Kidney tubule cell (primary cell): Measurements from ENCODE around the gene PIGBOS1.
"Not testable (repeated sequence)": the region's sequence is repeated elsewhere in the genome, so short reads cannot be mapped to it uniquely, and the experiment has no call there.

ENCODE experiments used
- DNase-seq: peaks from one replicate; pipeline ENCODE4 v3.0.0-alpha.2; 2018; ENCODE audit warnings: low spot score

Gene PIGBOS1

DNA sequence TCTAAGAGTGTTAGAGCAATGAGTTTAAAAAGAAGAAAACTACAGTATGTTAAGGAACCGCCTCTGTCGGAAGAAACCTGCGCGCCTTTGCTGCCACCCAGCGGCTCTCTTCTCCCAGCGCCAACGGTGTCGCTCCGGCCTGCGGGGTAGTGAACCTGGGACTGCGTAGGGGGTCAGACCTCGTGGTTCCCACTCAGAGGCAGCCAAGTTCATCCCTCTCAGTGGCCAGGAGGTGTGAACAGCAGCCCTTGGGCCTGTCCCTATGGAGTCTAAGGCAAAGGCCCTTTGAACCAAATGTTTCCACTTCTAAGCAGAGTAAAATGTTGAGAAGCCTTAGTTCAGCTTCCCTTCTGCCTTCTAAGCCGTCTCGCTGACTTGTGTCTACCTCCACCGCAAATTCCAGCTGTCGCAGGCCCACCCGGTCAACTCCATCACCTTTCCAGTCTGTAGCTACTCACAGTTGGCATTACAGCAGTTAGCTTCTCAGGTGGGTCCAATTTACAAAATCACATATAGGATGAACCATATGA lies 28.3 kb downstream of the PIGBOS1 start:
- DNase-seq: peak; percentile 83

DNA sequence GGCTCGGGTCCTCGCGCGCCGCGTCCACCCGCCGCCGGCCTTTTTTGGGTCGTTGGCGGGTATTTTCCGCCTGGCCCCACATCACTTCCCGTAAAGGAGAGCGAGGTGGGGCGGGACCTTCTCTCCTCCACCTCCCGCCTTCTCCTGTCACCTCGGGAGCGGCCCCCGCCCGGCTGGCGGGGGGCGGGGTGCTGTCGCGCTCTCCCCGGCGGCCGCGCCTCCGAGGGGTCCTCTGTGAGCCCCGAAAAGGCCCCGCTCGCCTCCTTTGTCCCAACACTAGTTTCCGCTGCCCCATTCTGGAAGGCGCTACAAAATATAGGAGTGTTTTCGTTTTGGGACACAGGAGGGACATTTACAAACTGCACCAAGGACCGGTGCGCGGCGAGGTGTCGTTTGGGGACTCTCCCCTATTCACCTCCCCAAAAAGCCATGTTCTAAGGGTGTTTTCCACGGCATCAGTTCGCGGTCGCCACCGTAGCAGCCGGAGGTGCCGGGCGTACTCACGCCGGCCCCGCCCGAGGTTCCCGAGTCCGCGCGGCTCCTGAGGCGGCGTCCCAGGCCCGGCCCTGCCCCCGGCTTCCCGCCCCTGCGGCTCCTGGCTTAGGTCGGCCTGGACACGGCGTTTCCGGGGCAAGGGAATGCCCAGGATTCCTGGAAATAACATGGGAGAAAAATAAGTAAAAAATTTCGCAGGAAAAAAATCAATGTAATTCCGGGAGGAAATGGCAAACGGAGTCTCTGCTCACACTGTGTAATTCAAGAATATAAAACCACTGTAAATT lies 29.0 kb downstream of the PIGBOS1 start, which contains the start of gene RAB27A:
RAB27A (minus strand) TSS at position 68 of the 782 bp plus-strand sequence. CDS start 54,879 bp downstream, outside the sequence.
- DNase-seq: peak; percentile 87

DNA sequence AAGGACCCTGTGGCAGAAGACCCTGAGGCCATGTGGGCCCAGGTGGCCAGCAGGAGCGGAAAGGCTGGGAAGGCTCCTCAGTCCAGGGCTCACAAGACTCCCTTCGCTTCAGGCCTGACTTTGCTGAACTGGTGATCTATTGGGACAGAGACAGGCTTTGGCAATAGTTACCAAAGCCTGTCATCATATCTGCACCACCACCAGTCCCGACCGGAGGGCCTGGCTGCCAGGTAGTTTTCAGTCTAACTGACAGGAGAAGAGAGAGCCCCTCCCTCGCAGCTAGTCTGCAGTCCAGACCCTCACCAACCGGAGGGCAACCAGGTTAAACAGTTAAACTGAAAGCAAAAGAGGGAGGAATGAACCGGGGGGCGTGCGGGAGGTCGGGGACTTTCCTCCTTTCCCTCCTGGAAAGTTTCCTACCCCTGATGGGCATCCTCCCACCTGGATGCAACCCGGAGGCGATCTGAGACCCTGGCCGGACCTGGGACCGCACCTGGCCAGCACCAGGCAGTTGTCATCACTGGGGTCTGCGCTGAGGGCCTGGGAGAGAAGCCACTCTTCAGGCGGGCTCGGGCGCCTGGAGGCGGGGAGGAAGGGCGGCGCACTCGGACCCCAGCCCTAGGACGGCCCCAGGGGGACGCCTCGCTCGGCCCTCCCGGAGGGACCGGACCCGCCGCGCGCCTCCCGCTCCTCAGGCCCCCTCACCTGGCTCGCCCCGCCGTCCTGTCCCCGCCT lies 29.7 kb downstream of the PIGBOS1 start:
- peak; percentile 30 for DNase-seq

DNA sequence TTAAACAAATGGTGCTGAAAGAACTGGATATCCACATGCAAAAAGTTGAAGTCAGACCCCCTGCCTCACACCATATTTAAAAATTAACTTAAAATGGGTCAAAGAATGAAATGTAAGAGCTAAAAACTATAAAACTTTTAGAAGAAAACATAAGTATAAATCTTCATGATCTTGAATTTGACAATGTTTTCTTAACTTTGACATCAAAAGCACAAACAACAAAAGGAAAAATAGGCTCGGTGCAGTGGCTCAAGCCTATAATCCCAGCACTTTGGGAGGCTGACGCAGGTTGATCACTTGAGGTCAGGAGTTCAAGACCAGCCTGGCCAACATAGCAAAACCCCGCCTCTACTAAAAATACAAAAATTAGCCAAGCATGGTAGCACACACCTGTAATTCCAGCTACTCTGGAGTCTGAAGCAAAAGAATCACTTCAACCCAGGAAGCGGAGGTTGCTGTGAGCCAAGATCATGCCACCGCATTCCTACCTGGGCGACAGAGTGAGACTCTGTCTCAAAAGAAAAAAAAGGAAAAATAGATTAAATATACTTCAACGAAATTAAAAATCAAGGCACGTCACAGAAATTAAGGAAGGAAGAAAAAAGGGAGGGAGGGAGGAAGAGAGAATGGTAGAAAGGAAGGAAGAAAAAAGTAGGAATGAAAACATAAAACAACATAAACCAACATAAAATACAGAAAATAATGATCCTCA lies 30.8 kb downstream of the PIGBOS1 start:
- peak; percentile 39 for DNase-seq

DNA sequence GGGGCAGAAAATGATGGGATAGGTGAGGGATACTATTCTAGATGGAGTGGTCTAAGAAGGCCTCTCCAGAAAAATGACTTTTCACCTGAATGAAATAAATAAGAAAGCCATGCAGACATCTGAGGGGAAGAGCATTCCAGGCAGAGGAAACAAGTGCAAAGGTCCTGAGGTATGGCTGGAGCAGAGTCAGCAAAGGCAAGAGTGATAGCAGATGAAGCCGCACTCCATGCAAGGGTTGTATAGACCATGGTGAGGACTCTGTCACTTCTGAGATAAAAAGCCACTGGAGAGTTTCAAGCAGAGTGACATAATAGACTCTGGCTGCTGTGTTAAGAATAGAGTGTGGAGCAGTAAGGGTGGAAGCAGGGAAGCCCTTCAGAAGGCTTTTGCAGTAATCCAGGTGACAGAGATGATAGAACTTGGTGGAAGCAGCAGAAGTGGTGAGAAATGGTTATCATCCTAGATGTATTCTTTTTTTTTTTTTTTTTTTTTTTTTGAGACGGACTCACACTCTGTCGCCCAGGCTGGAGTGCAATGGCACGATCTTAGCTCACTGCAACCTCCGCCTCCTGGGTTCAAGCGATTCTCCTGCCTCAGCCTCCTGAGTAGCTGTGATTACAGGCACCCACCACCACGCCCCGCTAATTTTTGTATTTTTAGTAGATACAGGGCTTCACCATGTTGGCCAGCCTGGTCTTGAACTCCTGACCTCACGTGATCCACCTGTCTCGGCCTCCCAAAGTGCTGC lies 32.3 kb downstream of the PIGBOS1 start:
- not testable (repeated sequence) for DNase-seq

DNA sequence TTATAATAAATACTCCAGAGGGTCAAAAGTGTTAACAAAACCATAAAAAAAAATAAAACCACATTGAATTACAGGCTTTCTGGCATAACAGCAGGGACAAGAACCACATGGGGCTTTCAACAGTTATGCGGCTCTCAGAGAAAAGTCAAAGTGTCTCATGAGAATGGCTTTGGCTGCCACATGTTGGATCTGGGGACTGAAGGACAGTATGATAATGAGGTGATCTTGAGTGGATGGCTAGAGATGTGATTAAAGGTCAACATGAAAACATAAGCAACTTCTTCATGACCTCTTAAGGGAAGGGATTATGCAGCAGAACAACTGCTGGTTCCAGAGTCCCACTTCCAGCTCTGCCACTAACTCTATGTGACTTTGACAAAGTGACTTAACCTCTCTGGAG lies 34.5 kb downstream of the PIGBOS1 start:
- DNase-seq: no peak

DNA sequence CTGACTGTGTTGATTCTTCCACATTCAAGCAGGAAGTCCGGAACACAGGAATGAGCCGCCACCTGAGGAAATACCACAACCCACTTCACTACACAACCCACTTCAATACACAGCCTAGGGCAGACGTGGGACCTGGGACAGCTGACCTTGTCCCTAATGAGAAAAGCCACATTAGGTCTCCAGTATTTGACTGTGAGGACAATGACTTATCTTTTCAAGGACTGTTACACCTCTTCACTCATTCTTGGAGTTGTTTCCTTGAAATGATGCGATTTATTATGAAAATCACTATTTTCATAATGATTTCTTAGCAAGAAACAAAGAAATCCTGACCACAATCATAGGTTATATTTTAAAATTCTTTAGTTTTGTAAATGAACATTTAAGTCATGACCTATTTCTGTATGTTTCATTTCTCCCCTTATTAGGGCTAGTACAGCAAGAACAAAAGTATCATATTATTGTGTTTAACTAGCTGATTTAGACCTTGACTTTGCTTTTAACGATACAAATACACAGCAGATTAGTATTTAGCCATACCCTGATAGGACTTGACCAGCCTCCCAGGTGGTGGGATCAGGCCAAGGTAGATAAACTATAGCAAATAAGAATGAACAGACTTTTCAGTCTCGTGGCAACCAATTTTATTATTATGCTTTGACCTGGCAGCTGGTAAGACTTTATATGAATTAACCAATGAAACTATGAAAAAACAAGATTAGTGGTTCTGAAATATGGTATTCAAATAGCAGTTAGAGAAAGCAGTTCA lies 35.4 kb downstream of the PIGBOS1 start:
- DNase-seq: no peak

DNA sequence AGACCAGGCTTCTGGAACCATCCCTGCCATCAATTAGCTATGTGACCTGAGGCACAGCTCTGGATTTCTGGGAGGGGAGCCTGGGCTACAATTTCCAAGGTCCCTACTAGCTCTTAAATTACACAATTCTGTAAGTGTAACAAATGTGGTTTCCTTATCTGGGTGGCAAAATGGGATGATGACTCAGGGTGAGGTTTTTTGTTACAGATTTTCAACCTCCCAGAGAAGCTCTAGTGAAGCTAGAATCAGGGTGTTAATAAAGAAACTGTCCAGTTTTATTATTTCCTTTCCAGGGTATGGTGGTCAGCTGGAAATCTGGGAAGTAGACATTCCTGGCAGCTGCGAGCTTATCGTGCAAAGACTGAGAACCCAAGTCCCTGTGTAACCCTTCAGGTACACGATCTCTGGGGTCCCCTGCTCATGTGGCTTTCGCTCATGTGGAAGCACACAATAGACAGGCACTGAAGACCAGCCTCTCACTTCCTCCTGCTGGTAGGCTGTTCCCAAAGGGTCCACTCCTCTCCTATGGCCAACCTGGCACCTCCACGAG lies 36.6 kb downstream of the PIGBOS1 start:
- peak; percentile 69 for DNase-seq

DNA sequence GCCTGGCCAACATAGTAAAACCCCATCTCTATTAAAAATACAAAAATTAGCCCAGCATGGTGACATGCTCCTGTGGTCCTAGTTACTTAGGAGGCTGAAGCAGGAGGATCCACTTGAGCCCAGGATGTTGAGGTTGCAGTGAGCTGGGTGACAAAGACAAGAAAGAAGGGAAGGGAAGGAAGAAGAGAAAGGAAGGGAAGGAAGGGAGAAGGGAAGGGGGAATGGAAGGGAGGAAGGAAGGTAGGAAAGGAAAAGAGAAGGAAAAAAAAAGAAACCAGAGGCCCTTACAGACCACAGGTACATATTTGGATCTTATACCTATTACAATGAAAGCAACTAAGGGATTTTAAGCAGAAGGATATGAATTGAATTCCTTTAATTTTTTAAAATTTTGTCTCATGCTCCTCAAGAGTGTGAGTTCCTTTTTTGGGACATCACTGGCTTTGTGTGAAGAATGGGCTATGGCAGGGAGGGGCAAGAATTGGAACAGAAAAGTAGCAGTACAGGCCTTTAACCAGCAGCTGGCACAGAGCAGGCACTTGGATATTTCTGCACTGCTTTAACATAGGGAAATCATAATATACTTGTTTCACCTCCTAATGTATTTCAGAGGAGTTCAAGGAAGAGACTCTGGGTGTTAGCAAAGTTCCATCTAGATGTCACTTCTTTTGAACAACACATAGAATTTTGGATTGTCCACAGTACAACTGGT lies 37.2 kb downstream of the PIGBOS1 start:
- DNase-seq: no peak

DNA sequence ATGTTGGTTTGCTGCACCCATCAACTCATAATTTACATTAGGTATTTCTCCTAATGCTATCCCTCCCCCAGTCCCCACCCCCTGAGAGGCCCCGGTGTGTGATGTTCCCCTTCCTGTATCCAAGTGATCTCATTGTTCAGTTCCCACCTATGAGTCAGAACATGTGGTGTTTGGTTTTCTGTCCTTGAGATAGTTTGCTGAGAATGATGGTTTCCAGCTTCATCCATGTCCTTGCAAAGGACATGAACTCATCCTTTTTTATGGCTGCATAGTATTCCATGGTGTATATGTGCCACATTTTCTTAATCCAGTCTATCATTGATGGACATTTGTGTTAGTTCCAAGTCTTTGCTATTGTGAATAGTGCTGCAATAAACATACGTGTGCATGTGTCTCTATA lies 38.3 kb downstream of the PIGBOS1 start:
- peak; percentile 33 for DNase-seq

DNA sequence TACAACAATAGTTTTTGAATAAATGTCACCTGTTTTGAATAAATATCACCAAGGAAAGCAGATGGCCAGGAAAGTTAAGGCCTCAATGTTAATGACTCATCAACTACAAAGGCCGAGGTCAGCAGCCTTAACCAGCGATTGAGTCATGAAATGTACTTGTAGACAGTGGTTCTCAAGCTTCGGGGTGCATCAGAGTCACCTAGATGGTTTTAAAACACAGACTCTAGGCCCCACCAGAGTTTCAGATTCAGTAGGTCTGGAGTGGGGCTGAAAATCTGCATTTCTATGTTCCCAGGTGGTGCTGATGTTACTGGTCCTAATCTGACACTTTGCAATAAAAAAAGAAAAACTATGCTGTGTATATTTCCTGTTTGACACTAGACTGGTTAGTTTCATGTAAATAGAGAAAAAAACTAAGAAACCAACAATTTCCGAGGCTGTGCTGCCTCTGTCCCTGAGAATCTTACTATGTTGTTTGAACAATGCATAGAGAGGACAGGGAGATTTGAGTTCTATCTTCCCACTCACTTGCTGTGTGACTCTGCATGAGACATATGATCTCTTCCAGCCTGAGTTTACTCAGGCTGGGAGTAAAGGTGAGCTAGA lies 39.1 kb downstream of the PIGBOS1 start:
- DNase-seq: peak; percentile 87

DNA sequence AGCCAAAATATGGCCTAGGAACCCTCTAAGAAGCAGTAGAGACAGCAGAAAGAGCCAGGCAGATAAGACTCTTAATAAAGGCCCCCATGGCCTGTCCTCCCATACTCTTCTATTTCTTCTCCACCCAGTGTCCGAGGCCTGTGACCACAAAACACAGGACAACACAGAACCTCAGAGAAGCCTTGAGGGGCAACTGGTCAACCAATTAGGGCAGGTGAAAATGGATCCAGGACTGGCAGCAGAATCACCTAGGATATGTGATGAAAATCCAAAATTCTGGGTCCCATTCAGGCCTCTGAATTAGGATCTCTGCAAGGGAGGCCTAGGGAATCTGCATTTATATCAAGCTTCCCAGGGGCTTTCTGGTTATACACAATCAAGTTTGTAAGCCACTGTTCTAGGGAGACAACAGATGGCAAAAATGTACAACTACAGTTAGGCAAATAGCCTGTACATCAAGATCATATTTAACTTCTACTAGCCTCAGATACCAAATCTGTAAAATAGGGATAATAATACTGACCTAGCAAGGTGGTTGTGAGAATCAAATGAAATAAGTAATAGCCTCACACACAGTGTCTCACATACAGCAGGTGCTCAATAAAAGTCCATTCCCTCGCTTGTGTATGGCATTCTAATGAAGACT lies 39.7 kb downstream of the PIGBOS1 start:
- DNase-seq: no peak

DNA sequence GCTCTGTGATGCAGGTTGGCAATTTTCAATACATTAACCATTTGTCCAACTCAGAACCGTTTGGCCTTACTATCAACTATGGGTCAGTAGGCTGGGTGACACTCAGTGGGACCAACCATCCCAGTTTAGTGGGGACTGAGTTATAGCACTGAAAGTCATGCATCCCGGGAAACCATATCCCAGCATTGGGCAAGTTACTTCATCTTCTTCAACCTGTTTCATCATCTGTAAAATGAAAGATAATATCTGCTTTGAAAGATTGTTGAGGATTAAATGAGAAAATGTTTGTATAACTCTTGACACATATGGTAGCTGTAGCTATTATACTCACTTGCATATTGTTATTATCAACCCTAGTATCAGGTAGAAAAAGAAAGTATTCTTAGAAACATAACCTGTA lies 41.2 kb downstream of the PIGBOS1 start:
- no peak for DNase-seq

DNA sequence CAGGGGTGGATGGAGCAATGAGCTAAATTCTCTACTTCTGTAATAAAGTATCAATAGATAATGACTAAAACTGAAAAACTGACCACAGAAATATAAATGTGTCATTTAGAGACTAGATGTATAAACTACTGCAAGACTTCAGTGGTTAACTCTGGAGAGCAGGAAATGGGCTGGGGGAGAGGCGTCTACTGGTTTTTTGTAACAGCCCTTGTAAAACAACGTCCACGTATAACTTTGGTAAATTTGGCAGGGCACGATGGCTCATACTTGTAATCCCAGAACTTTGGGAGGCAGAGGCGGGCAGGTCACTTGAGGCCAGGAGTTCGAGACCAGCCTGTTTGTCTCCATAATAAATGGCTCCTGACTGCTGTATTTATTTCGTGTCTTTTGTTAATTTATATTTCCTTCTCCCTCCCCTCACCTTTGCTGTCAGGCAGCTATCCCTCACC lies 41.8 kb downstream of the PIGBOS1 start:
- no peak for DNase-seq

DNA sequence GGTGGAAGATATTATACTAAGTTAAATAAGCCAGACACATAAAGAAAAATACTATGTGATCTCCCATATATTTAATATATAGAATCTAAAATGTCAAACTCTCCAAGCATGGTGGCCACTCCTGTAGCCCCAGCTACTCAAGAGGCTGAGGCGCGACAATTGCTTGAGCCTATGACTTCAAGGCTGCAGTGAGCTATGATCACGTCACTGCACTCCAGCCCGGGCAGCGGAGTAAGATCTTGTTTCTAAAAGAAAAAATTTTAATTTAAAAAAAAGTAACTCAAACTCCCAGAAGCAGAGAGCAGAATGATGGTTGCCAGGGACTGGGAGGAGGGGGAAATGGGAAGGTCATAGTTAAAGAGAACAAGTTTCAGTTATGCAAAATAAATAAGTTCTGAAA lies 42.6 kb downstream of the PIGBOS1 start:
- DNase-seq: no peak

DNA sequence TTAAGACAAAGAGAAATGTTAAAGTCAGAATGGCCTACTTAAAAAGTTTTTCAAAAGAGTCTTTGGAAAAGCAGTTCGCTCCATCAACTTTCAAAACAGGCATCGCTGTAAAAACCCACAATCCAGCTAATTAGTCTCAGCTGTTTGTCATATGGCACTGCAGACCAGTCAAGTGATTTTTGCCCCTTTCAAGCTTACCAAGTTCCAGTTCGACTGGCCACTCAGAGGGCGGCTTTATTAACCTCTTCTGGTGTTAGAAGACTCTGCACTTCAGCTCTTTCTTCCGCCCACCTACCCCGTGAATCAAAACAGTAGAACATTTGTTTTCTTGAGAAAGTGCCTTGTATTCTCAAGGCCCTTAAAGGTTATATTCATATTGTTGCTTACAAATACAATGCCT lies 48.6 kb downstream of the PIGBOS1 start:
- DNase-seq: no peak

DNA sequence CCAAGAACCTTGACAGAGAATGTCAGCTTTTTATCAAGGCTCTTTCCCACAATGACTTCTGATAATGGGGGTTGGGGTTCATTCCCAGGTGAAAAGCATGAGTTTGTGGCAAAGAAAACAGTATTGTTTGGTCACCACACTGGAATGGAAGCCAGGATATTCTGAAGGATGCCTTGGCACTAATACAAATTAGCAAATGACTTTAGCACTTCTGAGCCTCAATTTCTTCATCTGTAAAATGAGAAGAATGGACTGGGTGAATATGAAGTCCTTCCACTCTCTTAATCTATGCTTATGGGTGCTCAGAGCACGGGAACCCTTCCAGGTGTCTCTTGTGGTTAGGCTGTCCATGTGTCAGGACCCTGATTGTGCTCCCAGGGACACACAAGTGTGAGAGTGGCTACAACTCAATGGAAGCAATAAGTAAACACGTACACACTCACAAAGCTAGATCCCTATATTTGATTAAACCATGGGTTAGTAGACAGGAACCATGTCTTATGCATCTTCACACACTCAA lies 50.7 kb downstream of the PIGBOS1 start:
- DNase-seq: no peak

DNA sequence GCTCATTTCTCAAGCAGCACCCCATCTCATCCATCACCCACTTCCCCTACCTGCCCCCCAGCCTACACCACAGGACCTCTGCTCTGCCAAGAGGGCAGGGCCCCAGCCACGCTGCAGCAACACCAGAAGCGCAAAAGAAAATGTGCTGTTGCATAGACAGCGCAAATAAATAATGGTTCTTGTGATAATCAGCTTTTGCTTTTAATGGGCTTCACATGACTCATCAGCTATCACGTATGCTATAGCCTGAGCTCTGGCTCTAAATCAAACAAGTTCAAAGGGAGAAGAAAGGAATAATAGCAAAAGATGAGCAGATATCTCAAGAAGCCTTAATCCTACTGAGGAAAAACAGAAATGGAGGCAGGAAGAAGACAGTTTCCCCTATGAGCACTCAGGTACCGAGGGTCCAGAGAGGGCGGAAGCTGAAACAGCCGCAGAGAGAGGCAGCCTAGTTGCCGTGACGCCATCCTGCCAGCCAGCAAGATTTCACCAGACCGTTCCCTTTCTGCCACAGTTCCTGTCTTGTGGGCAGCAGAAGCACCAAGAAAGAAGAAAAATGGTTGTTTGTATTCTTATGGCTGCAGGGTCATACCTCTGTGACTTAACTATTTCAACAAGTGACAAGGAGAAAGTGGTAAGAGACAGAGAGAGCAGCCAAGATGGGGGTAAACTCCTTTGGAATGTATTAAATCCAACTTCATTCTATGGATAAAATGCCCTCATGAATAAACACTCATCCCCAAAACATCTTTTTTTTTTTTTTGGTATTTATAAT lies 51.3 kb downstream of the PIGBOS1 start:
- no peak for DNase-seq
